ENCODE measurements around the gene AKAP11. TPM values are rescaled to one million over a fixed set of nuclear protein-coding genes. Genes with fewer than 3 reads are reported as not detected.

AKAP11 gene
- total RNA-seq, 1 donor from 2014 or later = 31.5 TPM

DNA sequence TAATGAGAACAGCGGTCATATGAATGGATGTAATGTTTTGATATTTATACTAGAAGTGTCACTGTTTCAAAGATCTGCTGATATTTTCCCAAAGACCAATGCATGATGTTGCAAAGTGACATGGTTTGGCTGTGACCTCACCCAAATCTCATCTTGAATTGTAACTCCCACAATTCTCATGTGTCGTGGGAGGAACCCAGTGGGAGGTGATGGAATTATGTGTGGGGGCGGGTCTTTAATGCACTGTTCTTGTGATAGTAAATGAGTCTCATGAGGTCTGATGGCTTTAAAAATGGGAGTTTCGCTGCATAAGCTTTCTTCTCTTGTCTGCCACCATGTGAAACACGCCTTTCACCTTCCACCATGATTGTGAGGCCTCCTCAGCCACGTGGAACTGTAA, 98.3 kb downstream of the AKAP11 start:
- Histone ChIP-seq H3K79me2 (ENCODE audit: low read depth) (no peaks in the 10 kb centered on the region), H3K9me3 (ENCODE audit: low read depth) (no peaks in the 10 kb centered on the region), H4K20me1 (ENCODE audit: low read depth) (no peaks in the 10 kb centered on the region), H3K9ac (no peak overlapping the region), H2AFZ (replicated peaks) (no peak overlapping the region), H3F3A (ENCODE audit: low read depth) (no peaks in the 10 kb centered on the region), H3K27me3 (no peaks in the 10 kb centered on the region), H3K4me1 (peaks cover 6% of the 10 kb centered on the region), H3K36me3 (no peaks in the 10 kb centered on the region), H3K4me3 (no peak overlapping the region), H3K4me2 (no peak overlapping the region), H3K27ac (no peak overlapping the region)
- Mint-ChIP-seq H3K27me3 (ENCODE audit: insufficient read depth, low read depth) (peaks cover 6% of the 10 kb centered on the region), H3K9me3 (no peaks in the 10 kb centered on the region), H3K4me3 (no peak overlapping the region), H3K36me3 (no peaks in the 10 kb centered on the region), H3K4me1 (no peaks in the 10 kb centered on the region), H3K27ac (no peak overlapping the region)
- DNase-seq (ENCODE audit: low spot score) = no peak
- TF ChIP-seq EZH2phosphoT487 (IDR thresholded peaks at IDR 0.05) = no peak
- TF ChIP-seq, protein P1, sequence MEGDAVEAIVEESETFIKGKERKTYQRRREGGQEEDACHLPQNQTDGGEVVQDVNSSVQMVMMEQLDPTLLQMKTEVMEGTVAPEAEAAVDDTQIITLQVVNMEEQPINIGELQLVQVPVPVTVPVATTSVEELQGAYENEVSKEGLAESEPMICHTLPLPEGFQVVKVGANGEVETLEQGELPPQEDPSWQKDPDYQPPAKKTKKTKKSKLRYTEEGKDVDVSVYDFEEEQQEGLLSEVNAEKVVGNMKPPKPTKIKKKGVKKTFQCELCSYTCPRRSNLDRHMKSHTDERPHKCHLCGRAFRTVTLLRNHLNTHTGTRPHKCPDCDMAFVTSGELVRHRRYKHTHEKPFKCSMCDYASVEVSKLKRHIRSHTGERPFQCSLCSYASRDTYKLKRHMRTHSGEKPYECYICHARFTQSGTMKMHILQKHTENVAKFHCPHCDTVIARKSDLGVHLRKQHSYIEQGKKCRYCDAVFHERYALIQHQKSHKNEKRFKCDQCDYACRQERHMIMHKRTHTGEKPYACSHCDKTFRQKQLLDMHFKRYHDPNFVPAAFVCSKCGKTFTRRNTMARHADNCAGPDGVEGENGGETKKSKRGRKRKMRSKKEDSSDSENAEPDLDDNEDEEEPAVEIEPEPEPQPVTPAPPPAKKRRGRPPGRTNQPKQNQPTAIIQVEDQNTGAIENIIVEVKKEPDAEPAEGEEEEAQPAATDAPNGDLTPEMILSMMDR (IDR thresholded peaks at IDR 0.05) = no peak
- TF ChIP-seq EZH2 (IDR thresholded peaks at IDR 0.05) = no peak

Other genes starting within 250 kb of the AKAP11 start
- 8.4 and 12.1 TPM in 2 replicates for gene DGKH, start 223.5 kb upstream of the AKAP11 start, total RNA-seq (ENCODE audit: low replicate concordance)

All from neural progenitor cell (in vitro differentiated cells).